Activated T-cell treated with anti-CD3 and anti-CD28 coated beads, Interleukin-2, amount 50 U/mL, for 4 hours (primary cell): ENCODE data around the gene PRRG1. TPM values are rescaled to one million over a fixed set of nuclear protein-coding genes. Genes with fewer than 3 reads are reported as not detected.
"Not testable (repeated sequence)": the region's sequence is repeated elsewhere in the genome, so short reads cannot be mapped to it uniquely, and the experiment has no call there.

Experiments used
- ATAC-seq, 2 donors: fragments of 200-7000 bp; cut with Tn5 transposase; one replicate each; pipeline ENCODE4 v1.10.0; 2021
- DNase-seq: peaks from one replicate; pipeline ENCODE4 v3.0.0-alpha.2; 2020
- H3K27me3 Mint-ChIP-seq: one replicate; pipeline ENCODE4 v1.8.0; 2021; ENCODE audit warnings: low read depth, mixed read lengths
- H3K36me3 Mint-ChIP-seq: one replicate; pipeline ENCODE4 v1.8.0; 2022; ENCODE audit warnings: mixed read lengths; ENCODE audit not compliant: insufficient read depth
- H3K4me1 Mint-ChIP-seq: one replicate; pipeline ENCODE4 v1.8.0; 2021; ENCODE audit warnings: low read depth, mixed read lengths
- H3K4me3 Mint-ChIP-seq: one replicate; pipeline ENCODE4 v1.8.0; 2021; ENCODE audit warnings: mild to moderate bottlenecking, moderate library complexity, mixed read lengths
- H3K9me3 Mint-ChIP-seq: one replicate; pipeline ENCODE4 v1.8.0; 2021; ENCODE audit warnings: mixed read lengths
- total RNA-seq, 3 donors: library from RNA; stranded (reverse); gene quantifications; one replicate each; pipeline ENCODE4 v1.2.1, GENCODE V29; 2021

The PRRG1 gene
- total RNA-seq, 3 donors from 2014 or later = not detected

DNA sequence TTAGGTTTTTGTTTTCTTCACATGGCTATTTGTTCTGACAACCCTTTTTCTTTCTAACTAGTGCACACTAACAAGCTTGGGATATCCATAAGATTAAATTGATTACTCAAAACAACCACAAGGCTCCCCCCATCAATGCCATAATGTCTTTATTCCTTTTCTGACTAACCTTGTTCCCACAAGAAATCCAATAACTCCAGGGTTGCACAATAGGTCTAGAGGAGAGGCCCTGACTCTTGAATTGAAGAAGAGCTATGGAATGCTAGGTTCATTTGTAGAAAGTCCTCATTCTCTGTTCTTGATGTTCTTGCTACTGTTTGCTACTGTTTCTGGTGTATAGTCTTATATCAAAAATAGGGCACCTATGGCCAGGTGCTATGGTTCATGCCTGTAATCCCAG lies 71.0 kb downstream of the PRRG1 start:
- Mint-ChIP-seq H3K9me3 (no peaks in the 10 kb centered on the region), H3K36me3 (no peaks in the 10 kb centered on the region), H3K4me1 (no peaks in the 10 kb centered on the region), H3K4me3 (no peak overlapping the region), H3K27me3 (no peaks in the 10 kb centered on the region)
- DNase-seq (no peak), ATAC-seq (no peak)

DNA sequence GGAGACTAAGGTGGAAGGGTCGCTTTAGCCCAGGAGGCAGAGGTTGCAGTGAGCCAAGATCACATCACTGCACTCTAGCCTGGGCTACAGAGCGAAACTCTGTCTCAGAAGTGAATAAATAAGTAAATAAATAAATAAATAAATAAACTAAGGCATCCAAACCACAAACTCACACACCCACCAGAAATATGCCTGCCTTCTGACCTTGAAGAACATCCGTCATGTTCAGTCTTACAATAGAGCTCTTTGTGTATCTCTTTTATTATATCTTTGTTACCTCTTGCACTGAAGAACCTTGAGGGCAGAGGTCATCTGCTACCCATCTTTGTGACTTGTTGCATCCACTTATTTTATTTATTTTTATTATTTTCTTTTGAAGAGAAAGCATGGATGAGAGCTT lies 71.6 kb downstream of the PRRG1 start:
- ATAC-seq = no peak

DNA sequence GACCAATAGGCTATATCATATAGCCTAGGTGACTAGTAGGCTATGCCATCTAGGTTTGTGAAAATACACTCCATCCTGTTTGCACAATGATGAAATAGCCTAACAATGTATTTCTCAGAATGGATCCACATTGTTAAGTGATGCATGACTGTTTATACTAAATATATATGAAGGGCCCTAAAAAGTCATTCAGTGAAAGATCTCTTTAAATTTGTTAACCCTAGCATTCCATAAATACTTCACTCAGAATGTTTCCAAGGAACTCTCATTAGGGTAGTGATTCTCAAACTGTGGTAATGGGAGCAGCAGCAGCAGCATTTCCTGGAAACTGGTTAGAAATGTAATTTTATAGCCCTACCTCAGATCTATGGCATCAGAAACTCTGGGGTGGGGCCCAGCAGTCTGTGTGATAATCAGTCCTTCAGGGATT lies 74.9 kb downstream of the PRRG1 start:
- H3K9me3 Mint-ChIP-seq = no peaks in the 10 kb centered on the region
- no peaks in the 10 kb centered on the region for H3K36me3 Mint-ChIP-seq
- no peak for DNase-seq
- no peaks in the 10 kb centered on the region for H3K4me1 Mint-ChIP-seq
- no peak for ATAC-seq
- H3K4me3 Mint-ChIP-seq = no peak overlapping the region
- H3K27me3 Mint-ChIP-seq = no peaks in the 10 kb centered on the region

More for the DNA sequence above, 71.6 kb downstream of the PRRG1 start:
- Mint-ChIP-seq H3K36me3 (no peaks in the 10 kb centered on the region), H3K4me3 (no peak overlapping the region), H3K9me3 (no peaks in the 10 kb centered on the region), H3K27me3 (no peaks in the 10 kb centered on the region), H3K4me1 (no peaks in the 10 kb centered on the region)
- no peak for DNase-seq

DNA sequence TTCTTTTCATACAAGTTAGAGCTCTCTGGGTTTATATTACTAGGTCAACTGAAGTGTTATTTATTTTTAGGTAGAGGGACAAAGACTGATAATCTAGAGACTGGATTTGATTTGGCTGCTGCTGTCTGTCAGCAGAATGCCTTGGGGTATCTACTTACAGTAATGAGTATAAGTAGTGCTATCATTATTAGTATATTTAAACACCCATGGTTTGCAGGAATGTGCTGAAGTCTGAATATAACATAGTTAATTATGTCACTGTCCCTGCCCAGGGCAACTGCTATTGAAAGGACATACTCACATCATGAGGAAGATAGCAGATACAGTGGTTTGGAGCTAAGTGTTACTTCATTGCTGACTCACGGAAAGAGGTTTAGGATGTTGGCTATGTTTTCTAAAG lies 76.2 kb downstream of the PRRG1 start:
- DNase-seq = no peak
- Mint-ChIP-seq H3K4me1 (no peaks in the 10 kb centered on the region), H3K36me3 (no peaks in the 10 kb centered on the region), H3K27me3 (no peaks in the 10 kb centered on the region), H3K4me3 (no peak overlapping the region), H3K9me3 (no peaks in the 10 kb centered on the region)
- no peak for ATAC-seq

DNA sequence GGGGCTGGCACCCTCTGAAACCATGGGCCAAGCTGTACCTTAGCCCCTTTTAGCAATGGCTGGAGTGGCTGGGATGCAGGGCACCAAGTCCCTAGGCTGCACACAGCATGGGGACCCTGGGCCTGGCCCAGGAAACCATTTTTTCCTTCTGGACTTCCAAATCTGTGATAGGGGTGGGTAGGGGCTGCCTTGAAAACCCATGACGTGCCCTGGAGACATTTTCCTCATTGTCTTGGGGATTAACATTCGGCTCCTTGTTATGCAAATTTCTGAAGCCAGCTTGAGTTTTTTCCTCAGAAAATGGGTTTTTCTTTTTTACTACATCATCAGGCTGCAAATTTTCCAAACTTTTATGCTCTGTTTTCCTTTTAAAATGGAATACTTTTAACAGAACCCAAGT lies 79.8 kb downstream of the PRRG1 start:
- H3K9me3 Mint-ChIP-seq, ATAC-seq, DNase-seq, H3K4me3 Mint-ChIP-seq, H3K27me3 Mint-ChIP-seq, H3K36me3 Mint-ChIP-seq, H3K4me1 Mint-ChIP-seq: not testable (repeated sequence)

DNA sequence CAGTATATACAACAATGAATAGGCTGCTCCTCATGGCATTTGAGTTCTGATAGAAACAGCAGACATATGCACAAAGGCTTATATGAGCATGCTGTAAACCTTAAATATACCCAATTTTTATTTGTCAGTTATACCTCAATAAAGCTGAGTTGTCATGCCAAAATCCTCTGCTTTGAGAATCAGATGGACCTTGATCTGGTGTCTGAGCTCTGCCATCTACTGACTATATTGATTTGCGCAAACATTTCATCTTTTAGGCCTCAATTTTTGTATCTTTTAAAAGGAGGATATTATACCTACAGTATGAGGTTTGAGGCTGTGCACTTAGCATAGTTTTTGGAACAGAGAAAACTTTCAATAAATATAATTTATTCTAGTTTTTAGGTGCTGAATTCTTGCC lies 85.2 kb downstream of the PRRG1 start:
- no peak for ATAC-seq
- Mint-ChIP-seq H3K9me3 (no peaks in the 10 kb centered on the region), H3K4me1 (no peaks in the 10 kb centered on the region), H3K27me3 (no peaks in the 10 kb centered on the region), H3K4me3 (no peak overlapping the region), H3K36me3 (no peaks in the 10 kb centered on the region)
- no peak for DNase-seq

DNA sequence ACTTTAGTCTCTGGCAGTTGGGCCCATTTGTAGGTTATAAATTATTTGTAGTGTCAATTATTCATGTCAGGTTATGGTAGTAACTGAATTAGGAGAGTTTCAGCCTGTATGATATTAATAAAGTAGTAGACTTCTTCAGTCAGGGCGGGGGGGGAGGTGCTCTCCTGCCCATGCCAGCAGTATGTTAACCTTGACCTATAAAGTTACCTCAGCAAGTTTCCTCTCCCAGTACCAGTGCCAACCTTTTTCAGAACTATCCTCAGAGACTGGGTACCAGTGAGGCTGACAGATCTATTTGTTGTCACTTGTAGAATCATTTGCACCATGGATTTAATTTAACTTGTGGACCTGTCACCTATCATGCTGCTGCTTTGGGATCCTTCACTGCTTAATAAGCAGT lies 88.0 kb downstream of the PRRG1 start:
- no peak overlapping the region for H3K4me3 Mint-ChIP-seq
- H3K9me3 Mint-ChIP-seq = no peaks in the 10 kb centered on the region

DNA sequence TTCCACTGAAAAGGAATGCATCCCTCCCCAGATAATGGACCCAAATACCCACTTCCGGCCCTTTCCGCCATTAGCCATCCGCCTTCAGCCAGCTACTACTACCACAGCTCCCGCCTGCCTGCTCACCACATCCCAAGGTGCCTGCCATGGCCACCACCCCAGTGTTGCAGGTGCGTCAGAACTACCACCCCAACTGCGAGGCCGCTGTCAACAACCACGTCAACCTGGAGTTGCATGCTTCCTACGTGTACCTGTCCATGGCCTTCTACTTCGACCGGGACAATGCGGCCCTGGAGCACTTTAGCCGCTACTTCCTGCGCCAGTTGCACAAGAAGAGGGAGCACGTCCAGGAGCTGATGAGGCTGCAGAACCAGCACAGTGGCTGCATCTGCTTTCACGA lies 92.2 kb downstream of the PRRG1 start:
- H3K36me3 Mint-ChIP-seq = no peaks in the 10 kb centered on the region
- ATAC-seq = no peak
- no peaks in the 10 kb centered on the region for H3K9me3 Mint-ChIP-seq
- no peaks in the 10 kb centered on the region for H3K4me1 Mint-ChIP-seq
- peaks cover 2% of the 10 kb centered on the region for H3K27me3 Mint-ChIP-seq
- no peak overlapping the region for H3K4me3 Mint-ChIP-seq
- no peak for DNase-seq

More for the DNA sequence above, 88.0 kb downstream of the PRRG1 start:
- no peaks in the 10 kb centered on the region for H3K4me1 Mint-ChIP-seq
- H3K36me3 Mint-ChIP-seq = no peaks in the 10 kb centered on the region
- ATAC-seq (no peak), DNase-seq (no peak)
- peaks cover 2% of the 10 kb centered on the region for H3K27me3 Mint-ChIP-seq

DNA sequence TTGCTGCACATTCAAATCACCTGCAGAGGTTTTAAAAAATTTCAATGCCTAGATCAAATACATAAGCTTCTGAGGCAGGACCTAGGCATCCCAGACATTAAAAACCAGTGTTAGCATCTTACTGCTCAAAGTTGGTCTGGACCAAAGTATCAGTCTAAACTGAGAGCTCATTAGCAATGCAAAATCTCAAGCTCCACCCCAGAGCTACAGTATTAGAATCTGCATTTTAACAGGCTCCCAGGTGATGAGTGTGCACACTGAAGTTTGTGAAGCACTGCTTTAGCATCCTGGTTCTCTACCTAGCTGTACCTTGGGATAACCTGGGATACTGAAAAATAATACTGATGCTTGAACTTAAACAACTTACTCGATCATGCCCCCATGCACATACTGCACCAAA lies 96.0 kb downstream of the PRRG1 start:
- DNase-seq (no peak), ATAC-seq (no peak)
- no peaks in the 10 kb centered on the region for H3K4me1 Mint-ChIP-seq
- no peaks in the 10 kb centered on the region for H3K9me3 Mint-ChIP-seq
- peaks cover under 1% of the 10 kb centered on the region for H3K27me3 Mint-ChIP-seq
- H3K4me3 Mint-ChIP-seq = no peak overlapping the region
- no peaks in the 10 kb centered on the region for H3K36me3 Mint-ChIP-seq

DNA sequence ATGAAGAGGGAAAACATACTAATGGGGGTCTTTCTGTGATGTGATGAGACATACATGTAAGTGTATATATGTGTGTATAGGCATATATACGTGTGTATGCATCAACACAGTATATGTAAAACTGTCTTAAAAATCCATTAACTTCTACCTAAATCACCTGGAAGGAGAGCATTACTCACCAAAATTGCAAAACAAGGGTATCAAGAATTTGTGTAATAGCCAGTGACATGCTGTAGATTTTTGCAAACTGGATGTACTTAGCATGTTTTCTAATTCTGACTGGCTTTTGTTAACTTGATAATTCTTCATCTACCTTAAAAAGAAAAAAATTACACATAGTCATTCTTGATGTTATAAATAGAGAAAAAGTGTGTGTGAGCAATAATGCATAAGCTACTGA lies 104.7 kb downstream of the PRRG1 start:
- DNase-seq (no peak), ATAC-seq (no peak)
- Mint-ChIP-seq H3K36me3 (no peaks in the 10 kb centered on the region), H3K27me3 (peaks cover 2% of the 10 kb centered on the region), H3K4me1 (no peaks in the 10 kb centered on the region), H3K4me3 (no peak overlapping the region), H3K9me3 (no peaks in the 10 kb centered on the region)

DNA sequence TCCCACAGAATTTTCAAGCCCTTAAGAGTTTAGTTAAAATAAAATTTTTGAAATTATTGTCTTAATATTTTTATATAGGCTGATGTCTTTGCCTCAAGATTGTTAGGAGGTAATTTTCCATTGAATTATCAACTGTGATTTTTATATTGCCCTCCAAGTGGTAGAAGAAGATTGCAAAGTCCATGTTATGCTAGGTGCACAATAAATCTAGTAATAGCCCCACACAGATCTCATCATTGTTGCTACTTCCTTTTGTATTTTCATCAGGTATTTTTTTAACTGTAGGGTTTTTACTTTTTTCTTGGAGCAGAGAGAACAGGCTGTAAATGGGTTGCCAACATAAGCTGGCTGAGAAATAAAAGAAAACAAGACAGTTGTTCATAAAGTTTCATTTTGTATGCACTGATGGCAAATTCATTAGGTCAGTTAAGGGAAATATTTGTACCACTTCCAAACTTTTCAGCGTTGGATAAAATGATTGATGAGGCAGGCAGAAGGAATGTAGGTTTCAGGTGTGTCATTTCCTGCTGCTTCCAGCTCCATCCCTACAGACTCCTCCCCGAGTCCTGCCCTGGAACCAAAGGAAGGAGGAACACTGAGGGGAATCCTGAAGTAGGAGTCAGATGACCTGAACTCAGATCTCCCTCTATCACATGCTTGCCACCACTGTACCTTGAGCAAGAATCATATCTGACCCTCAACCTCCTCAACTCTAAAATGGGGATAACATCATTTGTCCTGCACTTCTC lies 105.5 kb downstream of the PRRG1 start:
- Mint-ChIP-seq H3K36me3 (no peaks in the 10 kb centered on the region), H3K9me3 (no peaks in the 10 kb centered on the region), H3K4me3 (no peak overlapping the region), H3K4me1 (no peaks in the 10 kb centered on the region), H3K27me3 (peaks cover 7% of the 10 kb centered on the region)
- ATAC-seq (no peak), DNase-seq (no peak)

DNA sequence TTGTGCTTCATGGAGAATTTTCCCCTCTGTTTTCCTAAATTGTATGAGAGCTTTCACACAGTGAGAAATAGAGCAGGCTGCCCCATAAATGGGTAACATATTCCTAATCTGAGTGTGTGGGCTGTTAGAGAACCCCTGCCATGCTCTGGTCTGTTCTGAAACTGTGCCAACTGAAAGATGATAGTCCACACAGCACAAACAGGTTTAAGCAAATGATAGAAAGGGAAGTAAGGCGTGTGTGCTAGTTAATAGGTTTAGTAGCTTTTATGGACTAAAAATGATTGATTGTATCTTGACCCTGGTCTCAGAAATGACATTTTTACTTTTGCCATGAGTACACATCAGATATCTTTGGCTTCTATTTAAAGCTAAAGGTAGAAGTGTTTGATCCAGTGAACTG lies 106.2 kb downstream of the PRRG1 start:
- Mint-ChIP-seq H3K27me3 (peaks cover 7% of the 10 kb centered on the region), H3K4me3 (no peak overlapping the region), H3K36me3 (no peaks in the 10 kb centered on the region), H3K9me3 (no peaks in the 10 kb centered on the region), H3K4me1 (no peaks in the 10 kb centered on the region)
- no peak for ATAC-seq
- no peak for DNase-seq

DNA sequence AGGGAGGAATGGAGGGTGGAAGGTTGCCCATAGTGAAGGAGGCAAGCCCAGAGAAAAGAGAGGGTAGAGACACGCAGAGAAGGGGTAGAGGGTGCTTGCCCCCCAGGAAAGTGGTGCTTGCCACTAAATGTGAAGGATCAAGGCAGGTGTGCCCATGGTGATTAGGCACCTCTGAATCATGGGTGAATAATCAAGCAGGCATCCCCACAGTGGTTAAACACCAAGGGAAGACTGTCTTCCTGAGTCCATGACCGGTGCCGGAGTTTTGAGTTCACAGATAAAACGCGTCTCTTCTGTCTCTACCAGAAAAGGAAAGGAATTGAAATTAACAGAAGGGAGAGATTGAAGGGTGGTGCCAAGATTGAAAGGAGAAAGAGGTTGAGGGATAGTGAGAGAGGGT lies 111.1 kb downstream of the PRRG1 start:
- H3K4me1 Mint-ChIP-seq, DNase-seq, ATAC-seq, H3K36me3 Mint-ChIP-seq, H3K4me3 Mint-ChIP-seq, H3K27me3 Mint-ChIP-seq, H3K9me3 Mint-ChIP-seq: not testable (repeated sequence)

DNA sequence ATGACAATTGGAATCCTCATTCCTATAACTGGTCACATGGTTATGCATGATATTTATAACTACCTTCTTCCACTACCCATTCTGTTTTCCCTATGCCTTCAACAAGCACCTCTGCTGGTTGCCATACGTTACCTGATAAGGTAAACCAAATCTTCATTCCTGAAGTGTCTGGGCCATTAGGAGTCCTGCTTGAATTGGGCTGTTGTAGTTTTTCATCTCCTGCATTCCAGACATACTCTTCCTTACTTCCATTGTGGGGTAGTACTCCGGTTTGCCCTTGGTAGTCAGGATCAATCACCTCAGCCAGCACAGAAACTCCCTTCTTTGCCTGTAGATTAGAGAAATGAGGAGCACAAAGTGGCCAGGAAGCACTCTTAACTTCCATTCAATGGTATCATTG lies 113.2 kb downstream of the PRRG1 start:
- ATAC-seq (no peak), DNase-seq (no peak)
- H3K36me3 Mint-ChIP-seq = no peaks in the 10 kb centered on the region
- H3K9me3 Mint-ChIP-seq = no peaks in the 10 kb centered on the region
- no peak overlapping the region for H3K4me3 Mint-ChIP-seq
- H3K27me3 Mint-ChIP-seq = peaks cover 7% of the 10 kb centered on the region
- no peaks in the 10 kb centered on the region for H3K4me1 Mint-ChIP-seq

DNA sequence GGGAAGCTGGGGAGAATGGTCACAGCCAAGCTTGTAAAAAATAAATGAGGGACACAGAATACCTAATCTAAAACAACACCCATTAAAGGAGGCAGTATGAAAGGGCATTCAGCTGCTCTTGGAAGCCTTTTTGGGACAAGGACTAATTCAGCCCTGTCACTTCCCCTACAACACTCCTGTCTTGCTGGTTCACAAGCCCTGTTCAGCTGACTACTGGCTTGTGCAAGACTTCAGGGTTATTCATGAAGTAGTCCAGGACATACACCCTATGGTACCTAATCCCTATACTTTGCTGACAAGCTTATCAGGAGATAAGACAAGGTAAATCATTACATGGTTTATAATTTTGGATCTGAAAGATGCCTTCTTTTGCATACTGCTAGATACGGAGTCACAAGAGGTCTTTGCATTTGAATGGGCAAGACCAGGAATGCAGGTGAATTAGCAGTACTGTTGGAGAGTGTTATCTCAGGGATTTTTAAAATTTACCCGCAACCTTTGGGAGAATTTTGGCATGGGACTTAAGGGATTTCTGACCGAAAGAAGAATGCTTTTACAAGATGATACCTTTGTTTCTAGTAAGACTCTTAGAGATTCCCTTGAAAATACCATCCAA lies 119.1 kb downstream of the PRRG1 start:
- Mint-ChIP-seq H3K27me3 (no peaks in the 10 kb centered on the region), H3K4me1 (no peaks in the 10 kb centered on the region), H3K9me3 (no peaks in the 10 kb centered on the region), H3K36me3 (no peaks in the 10 kb centered on the region), H3K4me3 (no peak overlapping the region)
- ATAC-seq (no peak), DNase-seq (no peak)
